Esophagus squamous epithelium (tissue), 5 donors: ENCODE data around the gene KRTAP12-1. TPM values are rescaled to one million over a fixed set of nuclear protein-coding genes. Genes with fewer than 3 reads are reported as not detected.
"Not testable (repeated sequence)": the region's sequence is repeated elsewhere in the genome, so short reads cannot be mapped to it uniquely, and the experiment has no call there.

Experiments
- DNase-seq: peaks from one replicate; lab custom pipeline; 2025; lab: John Stamatoyannopoulos, UW
- H3K27ac ChIP-seq, 4 donors: fragments of 200-600 bp; sonication (generic); one replicate each; pipeline ENCODE4 v1.5.1; 2016 to 2019; ENCODE audit warnings: mild to moderate bottlenecking in 1 of 4
- H3K27me3 ChIP-seq, 4 donors: fragments of 200-600 bp; sonication (generic); 1 replicate in 3 of 4; 2 replicates in 1 of 4; pipeline versions ENCODE4 v1.5.1 to v1.6.0; 2017 to 2021; ENCODE audit warnings: antibody characterized with exemption in 1 of 4
- H3K36me3 ChIP-seq, 3 donors: fragments of 200-600 bp; sonication (generic); one replicate each; pipeline ENCODE4 v1.5.1; 2016 to 2019
- H3K4me1 ChIP-seq, 3 donors: fragments of 200-600 bp; sonication (generic); one replicate each; pipeline ENCODE4 v1.5.1; 2017 to 2019
- H3K4me3 ChIP-seq, 4 donors: fragments of 200-600 bp; sonication (generic); 1 replicate in 3 of 4; 2 replicates in 1 of 4; pipeline ENCODE4 v1.5.1; 2016 to 2019; ENCODE audit warnings: mild to moderate bottlenecking in 2 of 4, moderate library complexity in 1 of 4
- H3K9me3 ChIP-seq, 3 donors: fragments of 200-600 bp; sonication (generic); one replicate each; pipeline ENCODE4 v1.5.1; 2016 to 2019
- POLR2A ChIP-seq, 4 donors: fragments of 450-650 bp; IDR thresholded peaks; one replicate each; pipeline ENCODE4 v1.6.1; 2017; ENCODE audit warnings: antibody characterized with exemption in 4 of 4, mild to moderate bottlenecking in 4 of 4, moderate library complexity in 3 of 4
- WGBS, 2 donors: methylation state at CpG; one replicate each; pipeline ENCODE4 v1.1.5; 2018; 5-methylcytosine and 5-hydroxymethylcytosine counted together
- intact Hi-C: fragments of 100-400 bp; cut with DNase I; formaldehyde crosslinking; loops from one replicate; pipeline ENCODE4 v1.15.0; 2022
- total RNA-seq, 4 donors: library from RNA; depleted of rRNA; stranded (reverse); fragments of >200 nt; gene quantifications; one replicate each; pipeline ENCODE4 v1.1.0, GENCODE V29; 2016
- TF ChIP-seq, protein P1 (sequence below), 6 experiments: fragments of 450-650 bp in 4 of 6; fragments of 200-600 bp in 2 of 6; sonication (generic) in 2 of 6; IDR thresholded peaks; one replicate each; pipeline ENCODE4 v1.5.1; 2016 to 2019; ENCODE audit warnings: antibody characterized with exemption in 6 of 6, mild to moderate bottlenecking in 4 of 6, moderate library complexity in 4 of 6
- donor health status: DM: yes; HTN: yes; CAD: no.

KRTAP12-1 gene
- total RNA-seq, 4 donors from 2014 or later, result not detected

DNA sequence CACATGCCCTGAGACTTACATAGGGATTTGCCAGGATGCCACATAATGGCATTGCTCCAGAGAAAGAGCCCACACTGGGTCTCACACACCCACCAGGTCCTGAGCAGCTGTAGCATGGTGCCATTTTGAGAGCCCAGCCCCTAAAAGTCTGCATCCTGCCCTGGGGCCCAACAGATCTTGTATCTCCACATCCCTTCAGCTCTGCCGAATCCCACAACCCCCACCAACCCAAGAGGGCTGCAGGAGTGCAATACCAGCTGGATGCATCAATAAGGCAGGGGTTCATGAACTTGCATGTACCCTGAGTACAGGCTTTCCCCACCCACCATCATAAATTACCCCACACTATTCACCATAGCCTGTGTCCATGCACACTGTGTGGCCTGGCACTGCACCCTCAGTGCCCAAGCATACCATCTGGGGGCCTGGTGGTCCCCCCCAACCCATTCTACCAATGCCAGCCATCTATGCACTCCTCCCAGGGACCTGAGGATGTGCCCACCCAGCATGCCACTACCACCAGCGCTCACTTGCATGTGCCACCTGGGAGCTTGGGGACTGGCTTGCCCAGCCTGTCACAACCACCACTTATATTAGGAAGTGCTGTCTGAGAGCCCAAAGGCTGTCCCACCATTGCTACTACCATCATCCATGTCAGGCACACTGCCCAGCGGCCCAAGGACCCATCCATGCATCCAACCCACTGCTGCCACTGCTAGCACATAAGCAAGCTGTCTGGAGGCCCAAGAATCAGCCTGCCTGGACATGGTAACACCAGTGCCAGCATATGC is 11.1 kb downstream of the KRTAP12-1 start:
- Histone ChIP-seq H3K4me1 (no peaks in the 10 kb centered on the region), H3K9me3 (peaks cover 0 to 31% (median 11%) of the 10 kb centered on the region in 3 donors), H3K36me3 (no peaks in the 10 kb centered on the region), H3K27ac (no peak overlapping the region), H3K4me3 (no peak overlapping the region), H3K27me3 (peaks cover 0 to 26% (median 0%) of the 10 kb centered on the region in 4 donors)
- 57 to 81% methylated on average over 1 to 3 of the region's 3 CpGs for WGBS, 2 donors
- DNase-seq, result no peak
- no peak for TF ChIP-seq POLR2A (IDR thresholded peaks at IDR 0.05)
- TF ChIP-seq, protein P1, sequence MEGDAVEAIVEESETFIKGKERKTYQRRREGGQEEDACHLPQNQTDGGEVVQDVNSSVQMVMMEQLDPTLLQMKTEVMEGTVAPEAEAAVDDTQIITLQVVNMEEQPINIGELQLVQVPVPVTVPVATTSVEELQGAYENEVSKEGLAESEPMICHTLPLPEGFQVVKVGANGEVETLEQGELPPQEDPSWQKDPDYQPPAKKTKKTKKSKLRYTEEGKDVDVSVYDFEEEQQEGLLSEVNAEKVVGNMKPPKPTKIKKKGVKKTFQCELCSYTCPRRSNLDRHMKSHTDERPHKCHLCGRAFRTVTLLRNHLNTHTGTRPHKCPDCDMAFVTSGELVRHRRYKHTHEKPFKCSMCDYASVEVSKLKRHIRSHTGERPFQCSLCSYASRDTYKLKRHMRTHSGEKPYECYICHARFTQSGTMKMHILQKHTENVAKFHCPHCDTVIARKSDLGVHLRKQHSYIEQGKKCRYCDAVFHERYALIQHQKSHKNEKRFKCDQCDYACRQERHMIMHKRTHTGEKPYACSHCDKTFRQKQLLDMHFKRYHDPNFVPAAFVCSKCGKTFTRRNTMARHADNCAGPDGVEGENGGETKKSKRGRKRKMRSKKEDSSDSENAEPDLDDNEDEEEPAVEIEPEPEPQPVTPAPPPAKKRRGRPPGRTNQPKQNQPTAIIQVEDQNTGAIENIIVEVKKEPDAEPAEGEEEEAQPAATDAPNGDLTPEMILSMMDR (IDR thresholded peaks at IDR 0.05), result no peak
- intact Hi-C loops, result no loop called here

- Histone ChIP-seq H3K4me1 (no peaks in the 10 kb centered on the region), H3K27me3 (peaks cover 0 to 35% (median 0%) of the 10 kb centered on the region in 4 donors), H3K36me3 (no peaks in the 10 kb centered on the region), H3K4me3 (no peak overlapping the region), H3K27ac (no peak overlapping the region), H3K9me3 (peaks cover 0 to 21% (median 7%) of the 10 kb centered on the region in 3 donors)
- intact Hi-C loops, result no loop called here
- DNase-seq, result no peak
- 42 to 56% methylated on average over 1 of the region's 1 CpG for WGBS, 2 donors
- TF ChIP-seq POLR2A (IDR thresholded peaks at IDR 0.05), result no peak
- TF ChIP-seq, protein P1 (IDR thresholded peaks at IDR 0.05), result no peak
Observed at GRCh38 chr21:44667612-44668011, 14.4 kb downstream of the KRTAP12-1 start.

- DNase-seq, result no peak
- Histone ChIP-seq H3K36me3 (no peaks in the 10 kb centered on the region), H3K27me3 (peaks cover 0 to 35% (median 0%) of the 10 kb centered on the region in 4 donors)
Observed at GRCh38 chr21:44666401-44667320, 15.3 kb downstream of the KRTAP12-1 start, which contains the start of gene KRTAP12-2. KRTAP12-2 (minus strand) TSS chr21:44666927; CDS start chr21:44666886, 41 bp downstream.

GRCh38 chr21:44664691-44665090 is 17.3 kb downstream of the KRTAP12-1 start:
- intact Hi-C loops, result no loop called here
- Histone ChIP-seq H3K36me3 (no peaks in the 10 kb centered on the region), H3K4me3 (no peak overlapping the region), H3K9me3 (no peaks in the 10 kb centered on the region), H3K27me3 (peaks cover 0 to 22% (median 0%) of the 10 kb centered on the region in 4 donors), H3K4me1 (no peaks in the 10 kb centered on the region), H3K27ac (no peak overlapping the region)
- no peak for DNase-seq
- WGBS, 2 donors, result 80 to 89% methylated on average over 5 of the region's 5 CpGs
- TF ChIP-seq POLR2A (IDR thresholded peaks at IDR 0.05), result no peak
- TF ChIP-seq, protein P1 (IDR thresholded peaks at IDR 0.05), result no peak

More at GRCh38 chr21:44666401-44667320, 15.3 kb downstream of the KRTAP12-1 start, which contains the start of gene KRTAP12-2:
- 43 to 87% methylated on average over 3 to 10 of the region's 19 CpGs for WGBS, 2 donors
- Histone ChIP-seq H3K9me3 (peaks cover 0 to 13% (median 0%) of the 10 kb centered on the region in 3 donors), H3K27ac (no peak within 1 kb of the TSS), H3K4me1 (no peaks in the 10 kb centered on the region), H3K4me3 (no peak within 1 kb of the TSS)
- TF ChIP-seq, protein P1 (IDR thresholded peaks at IDR 0.05), result no peak
- no peak for TF ChIP-seq POLR2A (IDR thresholded peaks at IDR 0.05)
- intact Hi-C loops, result no loop called here

- DNase-seq, result not testable (repeated sequence)
Observed at GRCh38 chr21:44661567-44661966, 20.4 kb downstream of the KRTAP12-1 start.

More at GRCh38 chr21:44661567-44661966, 20.4 kb downstream of the KRTAP12-1 start:
- H3K27ac ChIP-seq, H3K36me3 ChIP-seq, H3K4me1 ChIP-seq, H3K9me3 ChIP-seq, intact Hi-C loops, H3K4me3 ChIP-seq: not testable (repeated sequence)
- 42 to 56% methylated on average over 6 to 7 of the region's 7 CpGs for WGBS, 2 donors
- H3K27me3 ChIP-seq, result peaks cover 0 to 35% (median 0%) of the 10 kb centered on the region in 4 donors
